KOPT-K1 (cell line): ENCODE data around the gene DYNC1LI2.
"Not testable (repeated sequence)": the region's sequence is repeated elsewhere in the genome, so short reads cannot be mapped to it uniquely, and the experiment has no call there.

Experiments used
- H3K27ac ChIP-seq: fragments of 200-600 bp; sonication (generic); 2 replicates; pipeline ENCODE4 v1.5.1; 2016; ENCODE audit warnings: antibody characterized with exemption, mild to moderate bottlenecking, low read depth, low read length; ENCODE audit not compliant: poor library complexity, severe bottlenecking
- H3K36me3 ChIP-seq: fragments of 200-600 bp; sonication (generic); 2 replicates; pipeline ENCODE4 v1.5.1; 2017; ENCODE audit warnings: antibody characterized with exemption, mild to moderate bottlenecking, low read length, moderate library complexity; ENCODE audit not compliant: insufficient read depth
- H3K9me3 ChIP-seq: fragments of 200-600 bp; sonication (generic); 2 replicates; pipeline ENCODE4 v1.5.1; 2017; ENCODE audit warnings: antibody characterized with exemption, low read length, mild to moderate bottlenecking; ENCODE audit not compliant: insufficient read depth, poor library complexity, severe bottlenecking

The DYNC1LI2 gene

GRCh38 chr16:66695935-66696668 lies 55.3 kb downstream of the DYNC1LI2 start:
- Histone ChIP-seq H3K9me3 (no peaks in the 10 kb centered on the region), H3K36me3 (no peaks in the 10 kb centered on the region), H3K27ac (no peak overlapping the region)

GRCh38 chr16:66695471-66695934 lies 55.9 kb downstream of the DYNC1LI2 start:
- Histone ChIP-seq H3K36me3 (no peaks in the 10 kb centered on the region), H3K9me3 (no peaks in the 10 kb centered on the region), H3K27ac (no peak overlapping the region)

GRCh38 chr16:66693149-66693548 lies 58.3 kb downstream of the DYNC1LI2 start:
- no peak overlapping the region for H3K27ac ChIP-seq
- H3K9me3 ChIP-seq = no peaks in the 10 kb centered on the region
- H3K36me3 ChIP-seq = no peaks in the 10 kb centered on the region

GRCh38 chr16:66692341-66692740 lies 59.1 kb downstream of the DYNC1LI2 start:
- Histone ChIP-seq H3K9me3 (no peaks in the 10 kb centered on the region), H3K27ac (no peak overlapping the region), H3K36me3 (no peaks in the 10 kb centered on the region)

- no peaks in the 10 kb centered on the region for H3K9me3 ChIP-seq
- no peaks in the 10 kb centered on the region for H3K36me3 ChIP-seq
- H3K27ac ChIP-seq = no peak overlapping the region
Measured at GRCh38 chr16:66691234-66691633, 60.2 kb downstream of the DYNC1LI2 start.

GRCh38 chr16:66690106-66690847 lies 61.1 kb downstream of the DYNC1LI2 start:
- Histone ChIP-seq H3K36me3 (no peaks in the 10 kb centered on the region), H3K9me3 (no peaks in the 10 kb centered on the region), H3K27ac (no peak overlapping the region)

- no peaks in the 10 kb centered on the region for H3K9me3 ChIP-seq
Measured at GRCh38 chr16:66689282-66689681, 62.1 kb downstream of the DYNC1LI2 start.

GRCh38 chr16:66687906-66688625 lies 63.3 kb downstream of the DYNC1LI2 start:
- Histone ChIP-seq H3K27ac (no peak overlapping the region), H3K36me3 (no peaks in the 10 kb centered on the region), H3K9me3 (no peaks in the 10 kb centered on the region)

More at GRCh38 chr16:66689282-66689681, 62.1 kb downstream of the DYNC1LI2 start:
- Histone ChIP-seq H3K27ac (no peak overlapping the region), H3K36me3 (no peaks in the 10 kb centered on the region)

GRCh38 chr16:66685501-66686115 lies 65.8 kb downstream of the DYNC1LI2 start:
- not testable (repeated sequence) for H3K36me3 ChIP-seq, H3K27ac ChIP-seq, H3K9me3 ChIP-seq

- H3K27ac ChIP-seq = no peak overlapping the region
- no peaks in the 10 kb centered on the region for H3K9me3 ChIP-seq
- H3K36me3 ChIP-seq = no peaks in the 10 kb centered on the region
Measured at GRCh38 chr16:66682271-66682670, 69.1 kb downstream of the DYNC1LI2 start.

GRCh38 chr16:66681676-66682075 lies 69.7 kb downstream of the DYNC1LI2 start:
- no peak overlapping the region for H3K27ac ChIP-seq
- no peaks in the 10 kb centered on the region for H3K9me3 ChIP-seq
- no peaks in the 10 kb centered on the region for H3K36me3 ChIP-seq

GRCh38 chr16:66678337-66678736 lies 73.1 kb downstream of the DYNC1LI2 start:
- no peaks in the 10 kb centered on the region for H3K9me3 ChIP-seq
- no peaks in the 10 kb centered on the region for H3K36me3 ChIP-seq
- H3K27ac ChIP-seq = no peak overlapping the region

- Histone ChIP-seq H3K9me3 (no peaks in the 10 kb centered on the region), H3K36me3 (no peaks in the 10 kb centered on the region), H3K27ac (no peak overlapping the region)
Measured at GRCh38 chr16:66677836-66678235, 73.6 kb downstream of the DYNC1LI2 start.

GRCh38 chr16:66677179-66677578 lies 74.2 kb downstream of the DYNC1LI2 start:
- H3K27ac ChIP-seq = no peak overlapping the region
- no peaks in the 10 kb centered on the region for H3K36me3 ChIP-seq
- H3K9me3 ChIP-seq = no peaks in the 10 kb centered on the region

GRCh38 chr16:66676599-66676998 lies 74.8 kb downstream of the DYNC1LI2 start:
- H3K27ac ChIP-seq = no peak overlapping the region
- no peaks in the 10 kb centered on the region for H3K9me3 ChIP-seq
- H3K36me3 ChIP-seq = no peaks in the 10 kb centered on the region
